ENCODE data around the gene CYP3A4. TPM values are rescaled to one million over a fixed set of nuclear protein-coding genes. Genes with fewer than 3 reads are reported as not detected.

The CYP3A4 gene
- polyA plus RNA-seq, 1 of the 3 experiments (the other 2 are of a cell fraction) = not detected

GRCh38 chr7:99827040-99827778, 43.2 kb upstream of the CYP3A4 start (continued):
- TF ChIP-seq NFIC (IDR thresholded peaks at IDR 0.05; ENCODE audit: borderline replicate concordance) (no peak), TAF1 (IDR thresholded peaks at IDR 0.05; ENCODE audit: borderline replicate concordance, low read depth, low read length) (no peak), JUND (IDR thresholded peaks at IDR 0.05) (no peak), ELF1 (IDR thresholded peaks at IDR 0.05) (no peak)

GRCh38 chr7:99825873-99826272, 41.9 kb upstream of the CYP3A4 start:
- H3K4me1 ChIP-seq (ENCODE audit: control insufficient read depth in 1 of 2, insufficient read depth in 2 of 2, low read depth in 1 of 2, low read length in 1 of 2) = no peaks in the 10 kb centered on the region
- no peak overlapping the region for H3K4me3 ChIP-seq (ENCODE audit: low read depth in 2 of 2, low read length in 1 of 2)
- CTCF ChIA-PET = no interaction called here
- H3K27me3 ChIP-seq (ENCODE audit: insufficient read depth) = peaks cover 21% of the 10 kb centered on the region
- no peak overlapping the region for H3K4me2 ChIP-seq
- no peak overlapping the region for H3K27ac ChIP-seq (ENCODE audit: low read depth in 2 of 2, low read length in 1 of 2)
- no peak overlapping the region for H2AFZ ChIP-seq (ENCODE audit: low read depth)
- no peaks in the 10 kb centered on the region for H3K36me3 ChIP-seq (replicated peaks in 1 of 2; ENCODE audit: control insufficient read depth in 1 of 2, insufficient read depth in 2 of 2, low read length in 1 of 2)
- no peak for TF ChIP-seq TAF1 (IDR thresholded peaks at IDR 0.05; ENCODE audit: borderline replicate concordance, low read depth, low read length)
- no peak for TF ChIP-seq POLR2AphosphoS5 (IDR thresholded peaks at IDR 0.05; ENCODE audit: low read depth, low read length)
- no peak for TF ChIP-seq FOSL2 (IDR thresholded peaks at IDR 0.05; ENCODE audit: borderline replicate concordance, low read depth)
- DNase-seq = no peak
- H3K79me2 ChIP-seq (ENCODE audit: insufficient read depth) = no peaks in the 10 kb centered on the region
- no peaks in the 10 kb centered on the region for H3K9me3 ChIP-seq
- H4K20me1 ChIP-seq (ENCODE audit: insufficient read depth) = no peaks in the 10 kb centered on the region
- H3K9ac ChIP-seq = no peak overlapping the region
- H3F3A ChIP-seq (replicated peaks; ENCODE audit: insufficient read depth) = no peaks in the 10 kb centered on the region
- POLR2A ChIA-PET = no interaction called here
- no peaks in the 10 kb centered on the region for H3K9me2 ChIP-seq

- Histone ChIP-seq H3K79me2 (ENCODE audit: insufficient read depth) (no peaks in the 10 kb centered on the region), H3K4me1 (ENCODE audit: control insufficient read depth in 1 of 2, insufficient read depth in 2 of 2, low read depth in 1 of 2, low read length in 1 of 2) (no peaks in the 10 kb centered on the region), H3K9me2 (no peaks in the 10 kb centered on the region), H3K9me3 (no peaks in the 10 kb centered on the region), H3K36me3 (replicated peaks in 1 of 2; ENCODE audit: control insufficient read depth in 1 of 2, insufficient read depth in 2 of 2, low read length in 1 of 2) (no peaks in the 10 kb centered on the region), H3K27ac (ENCODE audit: low read depth in 2 of 2, low read length in 1 of 2) (no peak overlapping the region), H3K9ac (no peak overlapping the region), H3K27me3 (ENCODE audit: insufficient read depth) (peaks cover 21% of the 10 kb centered on the region), H3F3A (replicated peaks; ENCODE audit: insufficient read depth) (no peaks in the 10 kb centered on the region), H3K4me3 (ENCODE audit: low read depth in 2 of 2, low read length in 1 of 2) (no peak overlapping the region), H4K20me1 (ENCODE audit: insufficient read depth) (no peaks in the 10 kb centered on the region), H3K4me2 (no peak overlapping the region), H2AFZ (ENCODE audit: low read depth) (no peak overlapping the region)
- no peak for DNase-seq
- ChIA-PET POLR2A (no interaction called here), CTCF (no interaction called here)
- WGBS (ENCODE audit: low lambda C conversion rate) = 45% methylated on average over 1 of the region's 1 CpG
- no peak for TF ChIP-seq RAD21 (IDR thresholded peaks at IDR 0.05; ENCODE audit: low read length)
- TF ChIP-seq EP300 (IDR thresholded peaks at IDR 0.05; ENCODE audit: borderline replicate concordance in 1 of 2, low read depth in 1 of 2, low read length in 1 of 2) = no peak
- TF ChIP-seq SIN3A (IDR thresholded peaks at IDR 0.05; ENCODE audit: borderline replicate concordance, low read depth, low read length) = no peak
- TF ChIP-seq GABPA (IDR thresholded peaks at IDR 0.05; ENCODE audit: low read depth) = no peak
- TF ChIP-seq POLR2AphosphoS5 (IDR thresholded peaks at IDR 0.05; ENCODE audit: low read depth, low read length) = no peak
- no peak for TF ChIP-seq JUND (IDR thresholded peaks at IDR 0.05)
- TF ChIP-seq RFX5 (IDR thresholded peaks at IDR 0.05; ENCODE audit: low read length) = no peak
- TF ChIP-seq USF2 (IDR thresholded peaks at IDR 0.05; ENCODE audit: borderline replicate concordance, low read depth, low read length) = no peak
- TF ChIP-seq ELF1 (IDR thresholded peaks at IDR 0.05) = no peak
- no peak for TF ChIP-seq EZH2phosphoT487 (IDR thresholded peaks at IDR 0.05; ENCODE audit: borderline replicate concordance, low read depth)
- no peak for TF ChIP-seq YY1 (IDR thresholded peaks at IDR 0.05; ENCODE audit: low read depth)
- no peak for TF ChIP-seq GATA2 (CRISPR knock-in tag; IDR thresholded peaks at IDR 0.05)
- TF ChIP-seq RCOR1 (IDR thresholded peaks at IDR 0.05; ENCODE audit: low read length) = no peak
- TF ChIP-seq RXRA (IDR thresholded peaks at IDR 0.05; ENCODE audit: borderline replicate concordance, low read depth) = no peak
Observed at GRCh38 chr7:99825452-99825851, 41.5 kb upstream of the CYP3A4 start.
